ENCODE data around the gene ARID1B. TPM values are rescaled to one million over a fixed set of nuclear protein-coding genes. Genes with fewer than 3 reads are reported as not detected.
A peak's percentile ranks its signal among the peaks of the same experiment; 100 is the strongest.

Gene ARID1B
- total RNA-seq, 1 donor from 2014 or later: 26.2 TPM

DNA sequence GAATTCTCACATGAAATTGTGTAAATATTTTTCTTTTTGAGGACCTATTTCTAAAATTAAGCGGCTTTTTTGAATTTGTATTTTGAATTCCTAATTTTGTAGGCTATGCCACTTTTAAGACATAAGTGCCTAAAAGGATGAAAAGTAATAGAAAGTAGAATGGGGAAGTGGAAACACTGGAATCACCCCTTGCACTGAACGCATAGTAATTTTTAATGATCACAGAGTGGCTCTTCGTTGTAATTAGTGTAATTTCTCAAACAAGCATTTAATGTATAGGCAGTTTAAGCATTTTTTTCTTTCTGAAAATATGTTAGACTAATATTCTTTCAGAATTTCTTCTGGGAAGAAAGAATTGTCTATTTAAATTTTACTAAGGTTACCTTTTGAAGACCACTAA, 73.2 kb downstream of the ARID1B start:
- DNase-seq (ENCODE audit: low read depth): no peak

DNA sequence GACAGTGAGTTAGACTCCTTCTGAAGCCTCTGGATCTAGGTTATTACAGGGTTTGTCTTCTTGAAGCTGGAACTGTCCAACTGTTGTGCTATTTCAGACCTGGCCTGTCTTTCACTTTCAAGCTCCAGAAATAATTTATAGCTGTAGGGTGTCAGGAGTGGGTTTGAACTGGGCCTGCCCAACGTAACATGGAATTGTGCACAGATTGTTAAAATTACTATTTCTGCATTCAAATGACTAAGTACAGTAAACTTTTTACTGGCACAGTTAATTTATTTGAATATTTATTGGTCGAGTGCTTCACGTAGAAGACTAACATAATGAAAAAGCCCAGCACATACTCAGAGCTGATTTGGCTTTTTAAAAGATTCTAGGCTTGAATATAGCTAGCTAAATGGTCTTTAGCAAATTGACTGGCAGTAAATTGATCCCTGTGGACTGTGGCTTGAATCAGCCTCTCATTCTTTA, 74.3 kb downstream of the ARID1B start:
- no peak for DNase-seq (ENCODE audit: low read depth)

DNA sequence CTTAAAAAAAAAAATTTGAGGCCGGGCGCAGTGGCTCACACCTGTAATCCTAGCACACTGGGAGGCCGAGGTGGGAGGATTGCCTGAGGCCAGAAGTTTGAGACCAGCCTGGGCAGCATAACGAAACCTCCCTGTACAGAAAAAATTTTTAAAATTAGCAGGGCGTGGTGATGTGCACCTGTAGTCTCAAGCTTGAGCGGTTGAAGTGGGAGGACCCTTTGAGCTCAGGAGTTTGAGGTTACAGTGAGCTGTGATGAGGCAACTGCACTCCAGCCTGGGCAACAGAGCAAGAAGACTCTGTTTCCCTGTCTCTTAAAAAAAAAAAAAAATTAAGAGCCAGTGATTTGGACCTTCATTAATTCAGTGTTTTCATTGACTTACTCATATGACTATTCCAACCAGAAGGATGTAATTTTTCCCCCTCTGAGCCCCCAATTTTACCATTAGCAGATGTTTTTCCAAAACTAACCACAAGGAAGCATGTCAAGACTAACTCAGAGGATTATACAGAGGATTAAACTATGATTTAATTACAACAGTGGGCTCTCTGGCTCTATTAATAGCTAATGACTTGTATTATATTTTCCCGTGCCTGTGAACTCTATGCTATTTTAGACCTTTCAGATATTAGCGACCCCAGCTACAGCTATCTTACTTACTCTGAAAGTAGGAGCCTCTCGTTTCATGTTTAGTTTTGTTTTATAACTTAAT, 75.1 kb downstream of the ARID1B start:
- peak; percentile 53 for DNase-seq (ENCODE audit: low read depth)

DNA sequence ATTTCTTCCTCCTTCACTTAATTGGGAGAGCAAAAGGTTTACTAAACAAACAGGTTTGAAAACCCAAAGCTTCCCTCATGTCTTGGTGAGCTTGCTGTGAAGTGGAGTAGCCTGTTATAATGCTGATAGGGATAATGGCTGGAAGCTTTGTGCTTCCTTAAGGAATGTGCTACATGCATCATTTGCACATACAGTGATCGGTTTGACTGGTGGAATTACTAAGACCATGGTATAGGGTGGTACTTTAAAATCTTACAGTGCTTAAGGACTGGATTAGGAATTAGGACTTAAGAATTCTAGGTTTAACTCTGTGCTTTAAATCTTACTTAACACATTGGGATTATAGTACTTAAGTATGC, 75.7 kb downstream of the ARID1B start:
- DNase-seq (ENCODE audit: low read depth): no peak

DNA sequence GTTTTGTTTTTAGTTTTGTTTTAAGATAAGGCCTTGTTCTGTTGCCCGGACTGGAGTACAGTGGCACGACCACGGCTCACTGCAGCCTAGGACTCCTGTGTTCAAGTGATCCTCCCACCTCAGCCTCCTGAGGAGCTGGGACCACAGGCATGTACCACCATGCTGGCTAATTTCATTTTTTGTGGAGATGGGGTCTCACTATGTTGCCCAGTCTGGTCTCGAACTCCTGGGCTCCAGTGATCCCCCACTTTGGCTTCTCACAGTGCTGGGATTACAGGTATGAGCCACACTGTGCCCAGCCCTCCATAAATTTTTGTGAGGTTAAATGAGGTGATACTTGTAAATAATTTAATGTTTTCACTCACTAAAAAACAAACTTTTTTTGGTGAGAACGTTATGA, 76.6 kb downstream of the ARID1B start:
- DNase-seq (ENCODE audit: low read depth): no peak

DNA sequence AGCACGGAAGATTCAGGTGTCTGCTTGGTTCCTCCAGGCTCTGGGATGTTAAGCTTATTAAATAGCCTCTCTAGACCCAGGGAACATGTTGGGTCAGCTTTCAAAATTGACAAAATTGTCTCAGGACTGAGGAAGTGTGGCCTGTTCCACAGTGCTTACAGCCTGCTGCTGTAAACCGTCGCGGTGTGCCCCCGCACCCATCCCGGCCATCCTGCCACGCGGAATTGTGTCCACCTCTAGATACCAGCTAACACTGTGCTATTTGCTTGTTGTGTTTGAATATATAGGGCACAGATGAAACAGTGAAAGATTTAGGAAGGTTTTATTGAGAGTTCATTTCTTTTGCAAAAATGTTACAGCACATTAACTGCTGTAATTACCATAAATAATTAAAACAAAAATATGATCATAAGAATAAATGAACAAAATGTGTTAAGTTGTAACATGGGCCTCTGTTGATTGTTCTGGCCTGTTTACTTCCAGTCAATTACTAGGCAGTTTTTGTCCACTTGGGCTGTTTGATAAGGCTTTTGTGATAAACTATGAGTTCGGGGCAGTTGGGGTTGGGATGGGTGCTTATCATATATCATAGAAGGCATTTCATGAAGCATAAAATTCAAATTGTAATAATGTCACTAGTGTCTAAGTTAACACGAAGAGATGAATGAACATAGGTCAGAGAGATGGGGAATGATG, 77.4 kb downstream of the ARID1B start:
- no peak for DNase-seq (ENCODE audit: low read depth)

DNA sequence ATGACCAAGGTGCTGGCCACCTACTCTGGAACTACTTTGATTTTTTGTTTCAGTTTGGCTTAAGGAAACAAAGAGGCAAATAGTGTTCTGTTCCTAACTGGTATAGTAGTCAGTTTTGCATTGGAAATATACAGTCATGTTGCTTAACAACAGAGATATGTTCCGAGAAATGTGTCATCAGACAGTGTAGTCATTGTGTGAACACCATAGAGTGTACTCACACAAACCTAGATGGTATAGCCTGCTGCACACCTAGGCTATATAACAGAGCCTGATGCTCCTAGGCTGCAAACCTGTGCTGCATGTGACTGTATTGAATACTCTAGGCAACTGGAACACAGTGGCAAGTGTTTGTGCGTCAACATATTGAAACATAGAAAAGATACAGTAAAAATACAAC, 80.4 kb downstream of the ARID1B start:
- no peak for DNase-seq (ENCODE audit: low read depth)

DNA sequence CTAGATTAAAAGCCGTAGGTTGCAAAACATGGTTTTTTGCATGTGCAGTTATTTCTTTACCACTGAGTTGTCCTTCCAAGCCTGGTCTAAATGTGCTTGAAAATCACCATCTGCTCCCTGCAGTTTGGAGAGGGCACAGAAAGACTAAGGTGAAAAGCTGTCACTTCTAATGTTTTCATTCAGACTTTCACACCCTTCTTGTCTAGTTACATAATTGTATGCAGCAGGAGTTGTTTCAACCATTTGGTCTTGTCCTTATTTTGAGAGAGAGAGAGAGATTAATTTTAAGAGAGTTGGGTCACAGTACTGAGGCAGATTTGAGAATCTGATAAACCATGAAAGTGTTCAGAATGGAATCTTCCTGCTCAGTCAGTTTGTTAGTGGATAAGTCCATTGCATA, 82.5 kb downstream of the ARID1B start:
- no peak for DNase-seq (ENCODE audit: low read depth)

DNA sequence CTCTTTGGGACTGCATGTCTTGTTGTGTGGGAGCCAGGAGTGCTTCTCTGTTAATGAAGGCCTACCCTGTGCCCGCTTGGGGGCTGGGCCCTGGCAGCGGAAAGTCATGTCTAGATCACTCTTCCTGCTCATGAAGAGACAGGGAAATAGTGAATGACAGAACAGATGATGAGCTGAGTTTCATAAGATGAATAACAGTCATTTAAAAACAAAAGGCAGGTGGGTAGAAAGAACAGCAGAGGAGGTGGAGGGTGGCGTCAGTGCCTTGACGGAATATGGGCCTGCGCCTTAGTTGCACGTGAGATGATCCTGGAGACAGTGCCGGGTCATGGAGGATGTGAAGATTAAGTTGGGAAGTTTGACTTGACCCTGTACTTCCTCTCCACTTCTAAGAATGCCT, 85.5 kb downstream of the ARID1B start:
- no peak for DNase-seq (ENCODE audit: low read depth)

DNA sequence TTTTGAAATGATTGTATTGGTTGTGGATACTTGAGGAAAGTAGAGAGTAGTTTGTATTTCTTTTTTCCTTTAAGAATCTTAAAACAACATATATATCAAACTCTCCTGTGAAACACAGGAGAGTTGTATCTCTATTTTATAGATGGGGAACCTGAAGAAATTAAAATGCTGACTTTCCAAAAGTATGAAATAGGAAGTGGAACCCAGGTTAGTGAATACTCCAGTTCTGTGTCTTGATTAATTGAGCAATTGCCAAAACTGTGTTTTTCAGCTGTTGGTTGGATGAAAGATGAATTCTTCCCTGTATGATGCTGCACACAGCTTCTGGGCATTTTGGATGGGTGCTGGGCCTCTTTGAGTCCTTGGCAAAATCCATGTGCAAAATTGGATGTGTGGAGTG, 86.3 kb downstream of the ARID1B start:
- peak; percentile 15 for DNase-seq (ENCODE audit: low read depth)

DNA sequence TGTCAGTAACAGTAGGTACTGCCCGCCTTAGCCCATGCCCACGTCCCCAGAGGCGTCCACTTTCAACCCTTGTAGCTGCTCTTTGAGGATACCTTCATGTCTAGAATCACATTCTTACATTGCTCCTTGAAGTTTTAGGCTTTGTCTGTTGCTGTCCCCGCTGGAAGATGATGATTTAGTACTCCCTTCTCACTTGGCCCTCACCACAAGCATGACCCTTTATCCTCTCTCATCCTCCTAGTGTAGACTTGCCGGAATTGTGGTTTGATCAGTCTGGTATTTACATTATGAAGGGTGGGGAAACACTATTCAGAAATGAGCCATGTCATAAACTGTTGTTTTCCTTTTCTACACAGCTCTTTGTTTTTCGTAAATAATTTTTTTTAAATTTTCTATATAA, 87.4 kb downstream of the ARID1B start:
- DNase-seq (ENCODE audit: low read depth): no peak

DNA sequence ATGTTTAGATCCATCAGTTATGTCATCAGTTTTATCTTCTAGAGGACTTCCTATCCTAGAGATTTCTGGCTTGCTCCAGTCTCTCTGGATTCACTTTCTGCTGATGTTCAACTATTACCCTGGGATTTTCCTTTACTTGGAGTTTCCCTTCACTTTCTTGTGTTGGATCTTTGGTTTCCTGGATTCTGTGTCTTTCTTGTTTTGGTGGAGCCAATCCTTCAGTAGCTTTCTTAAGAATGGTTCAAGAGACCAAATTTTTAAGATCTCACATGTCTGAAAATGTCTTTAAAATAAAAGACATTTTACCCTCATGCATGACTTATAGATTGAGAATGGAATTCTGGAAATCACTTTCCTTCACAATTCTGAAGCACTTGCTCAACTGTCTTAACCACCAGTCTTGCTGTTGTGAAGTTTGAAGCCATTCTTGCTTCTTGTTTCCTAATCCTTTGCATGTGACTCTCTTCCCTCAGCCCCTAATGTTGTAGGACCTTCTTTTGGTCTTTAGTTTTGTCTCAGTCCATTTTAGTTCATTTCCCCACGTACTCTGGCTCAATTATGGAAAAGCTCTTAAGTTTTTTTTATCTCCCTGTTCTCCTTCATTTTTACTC, 87.9 kb downstream of the ARID1B start:
- no peak for DNase-seq (ENCODE audit: low read depth)

DNA sequence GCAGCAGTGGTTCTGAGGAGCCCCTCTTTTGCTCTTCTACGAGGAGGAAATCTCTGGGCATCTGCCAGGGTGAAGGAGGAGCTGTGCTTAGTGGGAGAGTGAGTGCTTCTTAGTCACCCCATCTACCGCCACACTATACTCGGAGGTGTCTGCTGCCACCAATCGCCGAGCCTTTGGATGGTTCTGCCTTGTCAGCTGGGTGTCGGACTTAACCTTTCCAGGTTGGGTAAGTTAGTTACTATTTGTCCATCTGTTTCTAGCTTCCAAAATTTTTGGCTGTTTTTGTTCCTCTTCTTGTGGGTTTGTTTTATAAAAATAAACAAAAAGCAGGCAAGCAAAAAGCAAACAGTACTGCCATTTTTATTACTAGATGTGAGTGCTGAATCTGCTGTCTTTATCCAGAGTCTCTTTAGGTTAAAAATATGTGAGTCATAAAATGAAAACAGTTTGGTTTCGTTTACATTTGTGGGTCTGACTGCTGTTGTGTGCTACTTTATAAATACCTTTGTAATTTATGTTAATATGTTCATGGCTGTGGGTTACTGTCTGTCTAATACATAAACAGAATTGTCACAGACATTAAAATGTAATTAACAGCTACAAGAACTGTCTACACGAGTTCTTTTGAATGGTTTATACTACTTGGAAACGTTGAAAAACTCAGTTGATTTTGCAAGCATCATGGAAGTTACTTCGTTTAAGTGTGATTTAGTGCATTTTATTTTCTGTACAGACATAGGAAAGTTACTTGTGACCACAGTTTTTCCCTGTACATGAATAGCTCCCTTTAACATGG, 89.2 kb downstream of the ARID1B start:
- DNase-seq (ENCODE audit: low read depth): no peak

DNA sequence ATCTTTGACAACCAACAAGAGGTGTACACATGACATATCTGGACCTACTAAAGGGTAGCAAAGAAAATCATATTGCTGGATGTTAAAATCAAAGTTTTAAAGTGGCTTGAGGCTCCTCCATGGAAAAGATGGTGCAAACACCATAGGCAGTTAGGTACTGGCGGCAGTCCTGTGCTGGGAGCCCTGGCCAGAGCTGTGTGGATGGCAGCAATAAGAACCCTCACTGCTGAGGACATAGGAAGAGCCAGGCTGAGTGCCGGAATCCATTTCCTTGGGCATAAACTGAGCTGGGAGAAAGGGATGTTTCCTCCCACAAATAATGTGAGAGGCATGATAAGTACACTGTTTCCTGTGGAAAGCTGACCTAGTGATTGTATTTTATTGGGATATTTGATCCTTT, 89.9 kb downstream of the ARID1B start:
- DNase-seq (ENCODE audit: low read depth): no peak

DNA sequence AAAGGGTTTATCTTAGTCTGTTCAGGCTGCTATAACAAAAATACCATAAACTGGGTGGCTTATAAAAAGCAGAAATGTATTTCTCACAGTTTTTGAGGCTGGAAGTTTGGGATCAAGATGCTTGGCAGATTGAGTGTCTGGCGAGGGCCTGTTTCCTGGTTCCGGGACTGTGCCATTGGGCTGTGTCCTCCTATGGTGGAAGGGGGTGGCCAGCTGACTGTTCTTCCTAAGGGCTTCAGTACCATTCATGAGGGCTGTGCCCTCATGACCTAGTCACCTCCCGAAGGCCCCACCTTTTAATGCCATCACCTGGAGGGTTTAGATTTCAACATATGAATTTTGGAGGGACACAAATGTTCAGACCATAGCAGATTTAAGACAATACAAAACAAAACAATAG, 91.2 kb downstream of the ARID1B start:
- DNase-seq (ENCODE audit: low read depth): no peak

DNA sequence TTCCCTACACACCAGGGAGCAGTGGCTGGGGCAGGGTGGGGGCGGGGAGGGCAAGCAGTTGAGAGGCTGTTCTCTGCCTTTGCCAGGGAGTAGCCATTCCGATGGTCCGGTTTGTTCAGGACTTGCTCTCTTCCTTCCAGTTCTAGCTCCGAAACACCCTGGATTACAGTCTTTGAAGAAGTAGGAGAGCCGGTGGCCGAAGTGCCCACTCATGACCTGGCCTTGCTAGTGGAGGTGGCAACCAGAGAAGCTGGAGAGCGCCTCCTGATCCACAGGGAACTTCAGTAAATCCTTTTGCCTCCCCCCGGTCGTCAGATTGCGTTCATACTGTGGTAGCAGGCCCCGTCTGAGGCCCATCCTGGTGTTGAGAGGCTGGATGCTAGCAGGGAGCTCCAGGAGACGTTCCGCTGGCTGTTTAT, 92.8 kb downstream of the ARID1B start:
- DNase-seq (ENCODE audit: low read depth): no peak

DNA sequence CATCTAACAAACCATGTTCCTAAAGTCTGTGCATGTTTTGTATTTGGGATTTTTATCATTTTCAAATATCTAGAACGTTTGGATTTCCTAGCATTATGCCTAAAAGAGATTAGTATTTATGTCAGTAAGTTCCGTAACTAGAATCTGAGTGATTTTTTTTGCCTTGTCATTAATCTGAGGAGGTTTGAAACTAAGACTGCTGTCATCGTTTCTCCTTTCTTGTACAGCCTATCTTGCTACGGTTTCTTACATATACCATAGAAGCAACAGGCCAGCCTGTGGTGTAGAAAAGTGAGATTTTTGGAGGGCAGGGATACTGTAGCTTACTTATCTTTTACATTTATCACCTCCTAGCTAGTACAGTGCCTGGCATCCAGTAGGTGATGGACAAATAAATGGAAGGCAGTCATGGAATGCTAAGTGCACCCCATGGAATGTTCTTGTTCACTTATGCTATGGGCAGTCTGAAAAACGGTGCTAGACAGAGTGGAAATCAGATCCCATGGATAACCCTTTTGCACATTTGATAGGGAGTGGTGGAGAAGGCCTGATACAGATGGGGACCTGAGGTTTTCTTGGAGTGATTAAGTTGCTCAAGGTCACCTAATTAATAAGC, 93.9 kb downstream of the ARID1B start:
- DNase-seq (ENCODE audit: low read depth): no peak

DNA sequence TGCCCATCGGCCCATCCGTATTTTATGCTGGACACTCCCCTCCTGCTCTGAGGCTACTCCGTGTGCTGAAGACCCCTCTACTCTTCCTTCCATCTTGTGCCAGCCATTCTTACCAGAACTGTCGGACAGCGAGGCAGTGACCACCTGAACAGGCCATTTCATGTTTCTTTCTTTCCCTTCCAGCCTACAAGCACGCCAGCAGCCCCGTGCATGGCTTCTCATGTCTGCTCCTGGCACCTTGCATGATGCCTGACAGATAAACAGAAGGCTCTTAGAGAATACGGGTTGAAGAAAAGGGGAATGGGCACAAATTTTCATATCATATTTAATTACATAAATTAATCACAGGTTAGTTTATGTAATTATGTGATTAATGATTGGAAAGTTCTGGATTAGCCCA, 95.7 kb downstream of the ARID1B start:
- DNase-seq (ENCODE audit: low read depth): no peak

DNA sequence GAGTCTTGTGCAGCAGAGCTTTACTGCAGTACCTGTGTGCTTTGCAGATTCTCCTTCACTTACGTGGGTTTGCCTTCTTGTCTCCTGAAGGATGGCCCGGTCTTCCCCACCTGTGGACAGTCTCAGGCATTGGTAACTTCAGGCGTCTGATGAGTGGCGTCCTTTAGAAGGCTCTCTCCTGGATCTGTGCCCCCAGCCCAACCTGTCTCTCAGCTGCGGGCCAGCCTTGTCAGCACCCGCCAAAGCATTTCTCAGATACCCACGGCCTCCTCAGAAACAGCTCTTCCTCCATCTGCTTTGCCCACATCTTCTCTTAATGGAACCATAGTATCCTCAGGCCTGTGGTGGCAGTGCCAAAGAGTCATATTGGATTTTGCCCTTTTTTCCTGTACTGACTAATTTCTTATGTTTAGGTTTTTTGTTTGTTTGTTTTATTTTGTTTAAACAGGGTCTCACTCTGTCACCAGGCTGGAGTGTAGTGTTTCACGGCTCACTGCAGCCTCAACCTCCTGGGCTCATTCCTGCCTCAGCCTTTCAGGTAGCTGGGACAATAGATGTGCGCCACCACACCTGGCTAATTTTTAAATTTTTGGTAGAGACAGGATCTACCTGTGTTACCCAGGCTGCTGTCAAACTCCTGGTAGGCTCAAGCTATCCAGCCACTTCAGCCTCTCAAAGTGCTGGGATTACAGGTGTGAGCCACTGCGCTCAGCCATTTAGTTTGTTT, 96.6 kb downstream of the ARID1B start:
- DNase-seq (ENCODE audit: low read depth): no peak

DNA sequence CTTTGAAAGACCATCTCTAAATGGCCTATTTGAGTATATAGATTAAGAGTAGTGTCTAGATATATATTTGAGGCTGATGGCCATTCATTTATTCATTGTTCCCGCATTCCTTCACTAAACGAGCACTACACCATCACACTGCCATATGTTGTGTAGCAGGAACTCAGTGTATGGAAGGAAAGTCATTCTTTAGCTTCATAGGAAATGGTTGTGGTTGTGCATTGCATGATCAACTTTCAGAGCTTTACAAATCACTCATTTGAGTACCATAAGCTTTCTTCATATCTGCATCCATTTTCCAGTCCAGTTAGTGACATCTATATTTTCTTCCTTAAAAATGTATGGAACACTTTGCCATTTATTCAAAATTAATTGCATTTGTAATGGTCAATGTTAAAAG, 97.9 kb downstream of the ARID1B start:
- no peak for DNase-seq (ENCODE audit: low read depth)

DNA sequence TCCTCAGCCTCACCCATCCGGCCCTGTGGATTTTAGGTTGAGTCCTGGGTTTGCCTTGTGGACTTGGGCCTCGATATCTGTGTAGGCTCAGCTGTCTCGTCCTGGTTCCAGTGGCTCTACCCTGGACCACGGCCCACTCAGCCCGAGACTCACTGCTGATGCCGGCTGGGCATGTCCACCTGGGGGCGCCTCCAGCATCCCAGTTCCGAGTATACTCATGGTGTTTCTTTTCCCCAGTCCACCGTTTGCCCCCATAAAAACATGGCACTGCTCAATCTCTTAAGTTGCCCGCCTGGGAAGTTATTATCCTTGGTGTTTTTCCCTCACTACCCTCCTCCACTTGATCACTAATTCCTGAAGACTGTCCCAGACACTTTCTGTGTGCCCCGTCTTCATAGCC, 99.1 kb downstream of the ARID1B start:
- peak; percentile 37 for DNase-seq (ENCODE audit: low read depth)
